Loucy (cell line): ENCODE results near the gene OR2AE1.

Experiments
- H2AFZ ChIP-seq: fragments of 200-600 bp; sonication (generic); 2 replicates; pipeline ENCODE4 v1.6.0; 2016; ENCODE audit warnings: antibody characterized with exemption, mild to moderate bottlenecking, low read length, moderate library complexity
- H3F3A ChIP-seq: fragments of 200-600 bp; 2 replicates; pipeline ENCODE4 v1.6.0; 2016; ENCODE audit warnings: antibody characterized with exemption, low read depth, mild to moderate bottlenecking
- H3K27me3 ChIP-seq: fragments of 200-600 bp; sonication (generic); 2 replicates; pipeline ENCODE4 v1.6.1; 2014; ENCODE audit warnings: low read length, mild to moderate bottlenecking; ENCODE audit not compliant: insufficient read depth, poor library complexity, severe bottlenecking
- H3K36me3 ChIP-seq: fragments of 200-600 bp; sonication (generic); 2 replicates; pipeline ENCODE4 v1.6.1; 2016; ENCODE audit warnings: low read length; ENCODE audit not compliant: insufficient read depth
- H3K4me1 ChIP-seq: fragments of 200-600 bp; sonication (generic); 2 replicates; pipeline ENCODE4 v1.5.1; 2014; ENCODE audit warnings: low read length, mild to moderate bottlenecking; ENCODE audit not compliant: insufficient read depth, poor library complexity, severe bottlenecking
- H3K4me2 ChIP-seq: fragments of 200-600 bp; sonication (generic); 2 replicates; pipeline ENCODE4 v1.6.0; 2014; ENCODE audit warnings: antibody characterized with exemption, low read length, low read depth, mild to moderate bottlenecking; ENCODE audit not compliant: poor library complexity, severe bottlenecking
- H3K4me3 ChIP-seq: fragments of 200-600 bp; sonication (generic); 2 replicates; pipeline ENCODE4 v1.5.1; 2014; ENCODE audit warnings: low read length, mild to moderate bottlenecking, mixed read lengths; ENCODE audit not compliant: poor library complexity, severe bottlenecking
- H3K79me2 ChIP-seq: fragments of 200-600 bp; sonication (generic); 2 replicates; pipeline ENCODE4 v1.6.1; 2014; ENCODE audit warnings: low read length; ENCODE audit not compliant: insufficient read depth
- H3K9ac ChIP-seq: fragments of 200-600 bp; sonication (generic); 2 replicates; pipeline ENCODE4 v1.6.0; 2014; ENCODE audit warnings: mild to moderate bottlenecking, low read depth, low read length, moderate library complexity; ENCODE audit not compliant: poor library complexity, severe bottlenecking
- H3K9me2 ChIP-seq: fragments of 200-600 bp; sonication (generic); replicated peaks from 2 replicates; pipeline ENCODE4 v1.6.1; 2016; ENCODE audit warnings: low read depth, low read length, mixed read lengths
- H3K9me3 ChIP-seq: fragments of 200-600 bp; sonication (generic); 2 replicates; pipeline ENCODE4 v1.6.1; 2014; ENCODE audit warnings: mild to moderate bottlenecking, antibody characterized with exemption, low read length, low read depth; ENCODE audit not compliant: insufficient read depth
- H4K20me1 ChIP-seq: fragments of 200-600 bp; sonication (generic); 2 replicates; pipeline ENCODE4 v1.6.0; 2014; ENCODE audit warnings: antibody characterized with exemption, low read length, mild to moderate bottlenecking; ENCODE audit not compliant: insufficient read depth, poor library complexity, severe bottlenecking
- EZH2phosphoT487 ChIP-seq: fragments of 200-600 bp; IDR thresholded peaks from 2 replicates; pipeline ENCODE4 v1.6.1; 2018; ENCODE audit warnings: antibody characterized with exemption, mild to moderate bottlenecking, moderate library complexity, borderline replicate concordance
- TF ChIP-seq, protein P1 (sequence below): fragments of 200-600 bp; sonication (generic); conservative IDR thresholded peaks from 2 replicates; pipeline ENCODE4 v1.5.1; 2014; ENCODE audit warnings: mild to moderate bottlenecking, antibody characterized with exemption, low read length

OR2AE1 gene

GRCh38 chr7:99828811-99829210 lies 48.0 kb downstream of the OR2AE1 start:
- Histone ChIP-seq H3K4me3 (no peak overlapping the region), H3K36me3 (no peaks in the 10 kb centered on the region), H4K20me1 (no peaks in the 10 kb centered on the region), H3K4me1 (peaks cover 3% of the 10 kb centered on the region), H3F3A (no peaks in the 10 kb centered on the region), H3K9me3 (no peaks in the 10 kb centered on the region), H3K4me2 (no peak overlapping the region), H3K79me2 (no peaks in the 10 kb centered on the region), H2AFZ (no peak overlapping the region), H3K27me3 (no peaks in the 10 kb centered on the region), H3K9ac (no peak overlapping the region), H3K9me2 (no peaks in the 10 kb centered on the region)
- TF ChIP-seq, protein P1, sequence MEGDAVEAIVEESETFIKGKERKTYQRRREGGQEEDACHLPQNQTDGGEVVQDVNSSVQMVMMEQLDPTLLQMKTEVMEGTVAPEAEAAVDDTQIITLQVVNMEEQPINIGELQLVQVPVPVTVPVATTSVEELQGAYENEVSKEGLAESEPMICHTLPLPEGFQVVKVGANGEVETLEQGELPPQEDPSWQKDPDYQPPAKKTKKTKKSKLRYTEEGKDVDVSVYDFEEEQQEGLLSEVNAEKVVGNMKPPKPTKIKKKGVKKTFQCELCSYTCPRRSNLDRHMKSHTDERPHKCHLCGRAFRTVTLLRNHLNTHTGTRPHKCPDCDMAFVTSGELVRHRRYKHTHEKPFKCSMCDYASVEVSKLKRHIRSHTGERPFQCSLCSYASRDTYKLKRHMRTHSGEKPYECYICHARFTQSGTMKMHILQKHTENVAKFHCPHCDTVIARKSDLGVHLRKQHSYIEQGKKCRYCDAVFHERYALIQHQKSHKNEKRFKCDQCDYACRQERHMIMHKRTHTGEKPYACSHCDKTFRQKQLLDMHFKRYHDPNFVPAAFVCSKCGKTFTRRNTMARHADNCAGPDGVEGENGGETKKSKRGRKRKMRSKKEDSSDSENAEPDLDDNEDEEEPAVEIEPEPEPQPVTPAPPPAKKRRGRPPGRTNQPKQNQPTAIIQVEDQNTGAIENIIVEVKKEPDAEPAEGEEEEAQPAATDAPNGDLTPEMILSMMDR, result no peak
- no peak for TF ChIP-seq EZH2phosphoT487

- no peaks in the 10 kb centered on the region for H3K79me2 ChIP-seq
- H3K36me3 ChIP-seq, result no peaks in the 10 kb centered on the region
- H3K4me3 ChIP-seq, result no peak overlapping the region
- no peak overlapping the region for H3K4me2 ChIP-seq
- H3K27me3 ChIP-seq, result no peaks in the 10 kb centered on the region
- H3K9me3 ChIP-seq, result no peaks in the 10 kb centered on the region
- no peak for TF ChIP-seq EZH2phosphoT487
- TF ChIP-seq, protein P1, result no peak
- no peaks in the 10 kb centered on the region for H3F3A ChIP-seq
- H4K20me1 ChIP-seq, result no peaks in the 10 kb centered on the region
- peaks cover 3% of the 10 kb centered on the region for H3K4me1 ChIP-seq
- H3K9ac ChIP-seq, result no peak overlapping the region
- H2AFZ ChIP-seq, result no peak overlapping the region
- H3K9me2 ChIP-seq, result no peaks in the 10 kb centered on the region
Observed at GRCh38 chr7:99827040-99827778, 49.6 kb downstream of the OR2AE1 start.
